Activated CD8-positive, alpha-beta memory T cell treated with anti-CD3 and anti-CD28 coated beads, Interleukin-2, amount 50 U/mL, for 48 hours (primary cell): ENCODE results near the gene CCDC175.

Experiments used
- DNase-seq: peaks from one replicate; pipeline ENCODE4 v3.0.0-alpha.2; 2020

CCDC175 gene

DNA sequence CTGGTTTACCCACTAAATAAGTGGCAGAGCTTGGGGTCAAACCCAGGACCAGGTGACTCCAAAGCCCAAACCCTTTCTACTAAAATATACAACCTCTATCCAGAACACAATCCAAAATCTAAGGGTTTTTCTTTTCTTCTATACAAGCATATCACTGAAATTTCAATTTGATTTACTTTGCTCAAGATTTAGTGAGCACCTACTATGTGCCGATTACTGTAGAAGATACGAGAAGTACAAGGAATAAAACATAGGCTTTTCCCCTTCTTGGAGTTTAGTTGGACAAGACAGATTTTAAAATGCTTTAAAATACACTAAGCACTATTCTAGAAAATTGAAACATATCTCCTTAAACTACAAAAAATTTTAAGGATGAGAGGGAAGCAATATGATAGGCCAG, 95.2 kb downstream of the CCDC175 start:
- no peak for DNase-seq

DNA sequence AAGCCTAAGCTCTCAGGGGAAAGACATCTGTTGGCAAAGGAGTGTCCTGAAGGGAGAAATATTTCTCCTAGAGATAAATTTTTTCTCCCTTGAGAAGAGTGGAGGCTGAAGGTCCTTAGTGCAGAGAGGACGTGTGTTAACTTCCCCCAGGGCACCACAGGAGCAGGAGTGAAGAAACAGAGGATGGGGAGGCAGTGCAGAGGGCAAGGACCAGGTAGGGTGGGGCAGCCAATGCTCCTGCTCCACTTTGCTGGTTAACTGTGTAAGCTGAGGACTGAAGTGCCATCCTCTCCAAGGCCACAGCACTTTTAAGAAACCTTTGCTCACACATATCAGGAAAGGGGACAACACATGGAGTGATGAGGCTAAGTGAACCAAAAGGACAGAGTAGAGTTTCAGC, 96.4 kb downstream of the CCDC175 start:
- no peak for DNase-seq

DNA sequence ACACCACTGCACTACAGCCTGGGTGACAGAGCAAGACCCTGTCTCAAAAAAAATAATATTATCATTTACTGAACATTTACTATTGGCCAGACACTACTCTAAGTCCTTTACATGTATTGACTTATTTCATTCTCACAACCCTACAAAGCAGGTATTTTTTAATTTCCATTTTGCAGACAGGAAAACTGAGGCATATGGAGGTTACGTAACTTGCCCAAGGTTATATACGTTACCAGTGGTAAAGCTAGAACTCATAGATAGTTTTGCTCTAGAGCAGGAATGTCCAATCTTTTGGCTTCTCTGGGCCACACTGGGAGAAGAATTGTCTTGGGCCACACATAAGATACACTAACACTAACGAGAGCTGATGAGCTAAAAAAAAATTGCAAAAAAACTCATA, 98.1 kb downstream of the CCDC175 start:
- no peak for DNase-seq

DNA sequence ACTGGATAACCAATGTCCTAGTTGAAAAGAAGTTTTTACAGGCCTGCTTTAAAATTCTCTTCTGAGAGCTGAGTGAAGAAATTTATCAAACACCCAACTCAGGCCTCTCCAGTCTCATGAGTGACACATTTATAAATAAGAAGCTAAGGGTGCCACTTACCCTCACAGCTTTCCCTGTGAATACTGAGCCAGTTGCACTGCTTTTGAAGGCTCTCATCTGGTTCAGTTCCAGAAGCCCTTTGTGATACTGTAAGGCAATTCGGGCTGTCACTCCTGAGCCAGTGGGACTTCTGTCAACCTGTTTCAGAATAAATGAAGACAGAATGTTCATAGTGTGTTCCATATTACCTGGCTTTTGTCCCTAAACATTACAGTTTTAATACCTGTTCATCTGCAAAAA, 100.9 kb downstream of the CCDC175 start:
- no peak for DNase-seq

DNA sequence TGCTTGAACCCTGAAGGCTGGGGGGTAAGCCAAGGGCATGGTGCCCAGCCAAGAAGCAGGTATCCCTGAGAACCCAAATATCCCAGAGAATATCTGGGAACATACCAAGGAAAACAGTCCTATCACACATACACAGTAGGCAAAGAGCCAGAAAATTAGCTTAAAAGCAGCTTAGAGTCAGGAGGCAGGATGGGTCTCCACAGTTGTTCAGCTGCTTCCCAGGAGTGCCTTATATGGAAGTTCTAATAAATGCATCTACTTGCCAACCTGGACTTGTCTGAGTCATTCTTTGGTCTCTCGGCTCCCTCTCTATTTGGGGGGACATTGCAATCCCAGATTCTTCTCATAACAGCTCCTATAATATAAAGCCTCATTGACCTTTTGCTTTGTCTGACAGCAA, 102.4 kb downstream of the CCDC175 start:
- no peak for DNase-seq

DNA sequence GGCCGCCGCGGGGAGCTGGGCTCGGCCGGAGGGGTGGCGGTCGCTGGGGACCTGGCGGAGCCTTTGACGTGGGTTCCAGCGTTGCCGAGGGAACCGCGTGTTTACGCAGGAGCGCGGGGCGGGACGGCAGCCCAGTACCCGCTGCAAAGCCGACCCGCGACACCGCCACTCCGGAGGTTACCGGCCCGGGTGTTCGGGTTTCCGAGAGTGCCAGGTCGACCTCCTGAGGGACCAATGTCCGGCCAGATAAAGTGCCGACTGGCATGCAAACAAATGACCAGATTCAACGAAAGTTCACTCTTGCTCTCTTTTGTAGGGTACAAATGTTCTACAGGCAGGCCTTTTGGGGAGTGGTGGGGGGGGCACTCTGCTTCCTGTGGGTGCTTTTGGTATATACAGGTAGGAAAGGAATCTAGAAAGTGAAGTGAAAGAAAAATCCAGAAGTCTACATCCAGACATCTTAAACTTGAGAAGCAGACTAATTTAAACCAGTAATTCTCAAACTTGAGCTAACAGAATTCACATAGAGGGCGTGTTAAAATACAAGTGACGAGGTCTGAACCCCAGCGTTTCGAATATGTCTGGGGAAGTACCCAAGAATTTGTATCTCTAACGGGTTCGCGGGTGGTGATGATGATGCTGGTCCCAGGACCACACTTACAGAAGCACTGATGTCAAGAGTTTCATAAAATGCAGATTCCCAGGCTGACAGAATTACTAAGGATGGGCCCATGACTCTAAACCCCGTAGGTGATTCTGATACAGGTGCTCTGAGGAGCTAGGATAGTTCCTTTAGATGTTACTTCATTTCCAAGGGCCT, 111.1 kb downstream of the CCDC175 start, which contains the start of gene GPR135:
GPR135 (minus strand) TSS at position 65 of the 820 bp plus-strand sequence. CDS start 154 bp downstream, outside the sequence.
- DNase-seq = peak; percentile 65

DNA sequence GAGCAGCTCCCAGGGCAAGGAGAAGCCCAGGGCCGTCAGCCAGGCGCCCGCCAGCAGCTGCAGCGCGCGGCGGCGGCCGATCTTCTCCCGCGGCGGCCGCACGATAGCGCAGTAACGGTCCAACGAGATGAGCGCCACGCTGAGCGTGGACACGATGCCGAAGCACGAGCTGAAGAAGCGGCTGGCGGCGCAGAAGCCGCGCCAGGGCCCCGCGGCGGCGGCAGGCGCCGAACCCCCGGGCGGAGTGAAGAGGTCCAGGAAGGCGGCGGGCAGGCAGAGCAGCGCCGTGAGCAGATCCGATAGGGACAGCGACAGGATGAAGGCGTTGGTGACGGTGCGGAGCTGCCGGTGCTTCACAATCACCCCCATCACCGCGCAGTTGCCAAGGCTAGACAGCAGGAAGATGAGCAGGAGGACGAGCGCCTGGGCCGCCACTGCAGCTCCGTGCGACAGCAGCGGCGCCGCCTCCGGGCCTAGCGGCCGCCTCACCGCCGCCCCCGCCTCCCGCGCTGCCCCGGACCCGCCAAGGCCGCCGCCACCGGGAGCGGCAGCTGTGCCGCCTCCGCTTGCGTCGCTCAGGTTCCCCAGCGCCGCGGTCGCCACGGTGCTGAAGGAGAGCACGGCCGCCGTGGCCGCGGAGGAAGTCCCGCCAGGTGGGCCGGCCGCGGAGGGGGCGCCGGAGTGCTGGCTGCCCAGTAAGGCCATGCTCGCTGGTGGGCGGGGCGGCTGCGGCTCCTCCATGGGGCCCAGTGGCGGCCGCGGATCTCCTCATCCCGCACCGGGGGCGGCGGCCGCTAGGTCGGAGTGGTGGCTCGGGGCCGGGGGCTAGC, 111.9 kb downstream of the CCDC175 start:
- peak; percentile 70 for DNase-seq

DNA sequence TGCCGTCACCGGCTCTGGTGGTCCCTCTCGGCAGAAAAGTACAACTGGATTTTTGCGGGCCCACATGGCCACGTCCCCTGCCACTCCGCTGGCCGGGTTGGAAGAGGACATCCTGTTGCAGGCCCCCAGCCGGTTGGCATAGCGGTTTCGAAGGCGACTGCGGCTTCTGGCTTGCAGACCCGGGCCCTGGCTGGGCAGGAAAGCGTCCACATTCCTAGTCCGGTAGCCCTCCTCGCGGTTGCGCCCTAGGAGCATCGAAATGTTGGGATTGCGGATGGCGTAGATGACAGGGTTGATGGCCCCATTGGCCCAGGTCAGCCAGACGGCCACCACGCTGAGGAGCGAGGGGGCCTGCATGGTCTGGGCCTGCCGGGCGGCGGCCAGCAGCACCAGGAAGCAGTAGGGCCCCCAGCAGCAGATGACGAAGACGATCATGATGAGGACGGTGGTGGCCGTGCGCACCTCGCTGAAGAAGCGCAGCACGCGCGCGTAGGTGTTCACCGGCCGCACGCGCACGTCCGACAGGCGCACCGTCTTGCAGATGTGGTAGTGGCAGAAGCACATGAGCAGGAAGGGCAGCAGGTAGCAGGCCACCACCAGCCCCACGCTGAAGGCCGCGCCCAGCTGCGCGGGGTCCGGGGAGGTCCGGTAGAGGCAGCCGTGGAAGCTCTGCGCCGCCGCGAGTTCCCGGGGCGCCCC, 112.7 kb downstream of the CCDC175 start:
- peak; percentile 65 for DNase-seq

DNA sequence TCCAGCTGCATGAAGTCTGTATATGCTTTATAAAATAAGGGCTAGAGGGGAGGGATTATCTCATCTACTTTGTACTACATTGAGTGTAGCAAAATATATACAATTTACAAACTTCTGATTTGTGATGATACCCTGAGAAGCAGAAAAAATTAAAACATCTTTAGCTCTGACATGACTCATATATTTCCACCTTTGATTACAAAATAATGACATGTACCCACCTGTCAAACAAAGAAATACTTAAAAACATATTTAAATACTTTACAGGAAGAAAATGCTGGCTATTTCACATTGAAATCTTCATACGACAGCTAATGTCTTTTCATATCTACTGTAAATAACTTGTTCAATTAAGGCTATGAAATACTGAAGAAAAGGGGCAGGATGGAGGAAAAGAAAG, 114.7 kb downstream of the CCDC175 start:
- no peak for DNase-seq

DNA sequence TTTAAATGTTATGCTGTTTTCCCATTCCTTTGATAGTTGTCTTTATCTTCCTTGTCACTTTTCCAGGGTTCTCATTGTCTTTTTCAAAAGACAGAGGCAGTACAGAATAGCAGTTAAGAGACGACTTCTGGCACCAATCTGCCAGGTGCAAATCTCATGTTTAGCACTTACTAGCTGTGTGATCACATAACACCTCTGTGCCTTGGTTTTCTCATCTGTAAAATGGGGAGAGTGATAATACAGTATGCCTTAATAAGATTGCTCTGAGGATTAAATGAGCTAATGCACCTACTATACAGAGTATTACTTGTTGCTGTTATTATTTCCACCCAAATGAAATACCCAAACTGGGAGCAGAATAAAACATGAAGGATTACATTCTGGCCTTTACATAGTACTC, 116.2 kb downstream of the CCDC175 start:
- DNase-seq = no peak

DNA sequence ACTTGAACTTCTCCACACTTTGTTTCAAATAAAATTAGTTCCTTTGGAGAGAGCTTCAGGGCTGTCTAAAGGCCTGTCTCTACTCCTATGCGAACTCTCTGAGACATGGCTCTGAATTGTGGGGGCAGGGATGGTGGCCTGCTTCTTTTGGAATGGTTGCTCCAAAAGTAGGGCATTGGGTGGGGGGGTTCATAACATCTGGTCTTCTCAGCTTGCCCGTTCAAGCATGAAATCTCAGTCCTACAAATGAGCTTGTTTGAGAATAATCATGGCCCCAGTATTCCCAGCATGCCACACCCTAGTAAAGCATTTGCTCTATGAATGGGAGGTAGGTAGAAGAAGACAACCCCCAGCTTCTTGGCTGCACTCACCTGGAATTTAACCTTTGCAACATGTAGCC, 118.1 kb downstream of the CCDC175 start:
- DNase-seq = no peak

DNA sequence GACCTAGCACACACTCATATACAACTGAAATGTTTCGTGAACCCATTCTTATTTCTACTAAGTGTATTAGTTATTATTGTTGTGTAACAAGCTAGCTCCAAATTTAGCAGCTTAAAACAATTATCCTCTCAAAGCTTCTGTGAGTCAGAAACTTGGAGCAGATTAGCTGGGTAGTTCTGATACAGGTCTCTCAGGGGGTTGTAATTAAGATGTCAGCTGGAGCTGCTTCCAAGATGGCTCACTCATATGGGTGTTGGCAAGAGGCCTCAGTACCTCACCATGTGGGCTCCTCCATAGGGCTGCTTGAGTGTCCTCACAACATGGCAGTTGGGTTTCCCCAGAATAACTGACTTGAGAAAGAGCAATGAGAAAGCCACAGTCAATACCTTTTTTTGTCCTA, 121.2 kb downstream of the CCDC175 start:
- no peak for DNase-seq
